Rectal smooth muscle tissue (tissue), 1 donor: Measurements from ENCODE around the gene TLL1.

Experiments
- H3K27ac ChIP-seq: one replicate; pipeline ENCODE4 v1.7.0; 2013; ENCODE audit warnings: low read depth, low read length, inconsistent platforms
- H3K27me3 ChIP-seq: one replicate; pipeline ENCODE4 v1.7.0; 2013; ENCODE audit warnings: low read length; ENCODE audit not compliant: control insufficient read depth, insufficient read depth
- H3K36me3 ChIP-seq: one replicate; pipeline ENCODE4 v1.7.0; 2013; ENCODE audit warnings: low read length; ENCODE audit not compliant: control insufficient read depth, insufficient read depth
- H3K4me1 ChIP-seq: one replicate; pipeline ENCODE4 v1.7.0; 2013; ENCODE audit warnings: low read length; ENCODE audit not compliant: control insufficient read depth, insufficient read depth
- H3K4me3 ChIP-seq: one replicate; pipeline ENCODE4 v1.7.0; 2013; ENCODE audit warnings: low read length
- H3K9ac ChIP-seq: one replicate; pipeline ENCODE4 v1.7.0; 2013; ENCODE audit warnings: low read length

TLL1 gene

DNA sequence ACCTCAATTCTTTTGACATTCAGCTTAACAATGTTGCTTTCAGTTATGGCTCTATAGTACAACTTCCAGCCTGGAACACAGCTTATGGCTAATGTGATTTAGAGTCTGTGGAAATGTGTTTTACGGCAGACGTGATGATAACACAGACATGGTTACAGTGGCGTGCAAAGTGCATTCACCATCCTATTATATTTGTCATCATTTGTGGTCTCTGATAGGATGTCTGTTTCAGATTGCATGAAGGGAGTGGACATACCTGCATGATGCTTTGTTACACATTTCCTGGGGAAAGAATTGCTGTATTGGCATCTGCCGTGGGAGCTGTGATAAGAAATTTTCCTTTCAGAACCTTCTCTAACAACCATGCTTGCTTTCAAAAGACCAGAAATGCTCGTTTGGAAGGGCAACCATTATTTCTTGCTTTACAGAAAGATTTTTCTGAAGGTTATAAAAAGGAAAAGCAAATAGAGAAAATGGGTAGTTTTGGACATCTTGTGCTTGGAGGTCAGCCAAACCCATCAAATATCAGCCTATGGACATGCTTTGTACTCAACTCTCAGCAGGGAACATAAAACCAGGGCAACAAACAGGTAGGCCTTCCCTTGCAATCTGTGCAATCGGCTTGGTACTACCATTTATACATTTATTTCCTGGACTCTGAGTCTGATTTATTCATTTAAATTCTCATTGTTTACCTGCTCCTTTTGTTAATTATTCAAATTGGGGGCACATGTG lies 273.9 kb downstream of the TLL1 start:
- Histone ChIP-seq H3K4me3 (no peak overlapping the region), H3K36me3 (no peaks in the 10 kb centered on the region), H3K4me1 (no peaks in the 10 kb centered on the region)

More for the DNA sequence above, 273.9 kb downstream of the TLL1 start:
- Histone ChIP-seq H3K9ac (no peak overlapping the region), H3K27ac (no peak overlapping the region), H3K27me3 (no peaks in the 10 kb centered on the region)
